Esophagus squamous epithelium (tissue), 4 donors: ENCODE results near the gene PELO.

ENCODE experiments used
- CTCF ChIP-seq, 6 experiments: fragments of 450-650 bp in 4 of 6; fragments of 200-600 bp in 2 of 6; sonication (generic) in 2 of 6; IDR thresholded peaks; one replicate each; pipeline ENCODE4 v1.5.1; 2016 to 2019; ENCODE audit warnings: antibody characterized with exemption in 6 of 6, mild to moderate bottlenecking in 4 of 6, moderate library complexity in 4 of 6
- POLR2A ChIP-seq, 4 donors: fragments of 450-650 bp; IDR thresholded peaks; one replicate each; pipeline ENCODE4 v1.6.1; 2017; ENCODE audit warnings: antibody characterized with exemption in 4 of 4, mild to moderate bottlenecking in 4 of 4, moderate library complexity in 3 of 4

GRCh38 chr5:52802272-52802973 lies 14.7 kb downstream of the PELO start:
- TF ChIP-seq CTCF (IDR thresholded peaks at IDR 0.05) (no peak), POLR2A (IDR thresholded peaks at IDR 0.05) (no peak)
